ENCODE results near the gene ZNF692. TPM values are rescaled to one million over a fixed set of nuclear protein-coding genes. Genes with fewer than 3 reads are reported as not detected.

Gene ZNF692
- polyA plus RNA-seq, 6 donors from 2014 or later, result 3.1 to 16.1 (median 8.4) TPM

GRCh38 chr1:248862998-248863881, 4.4 kb upstream of the ZNF692 start:
- H3K27ac Mint-ChIP-seq, result peak overlapping the region; percentile 21 to 88 (median 76)

GRCh38 chr1:248862695-248862997, 3.8 kb upstream of the ZNF692 start:
- Mint-ChIP-seq H3K27ac (peak overlapping the region; percentile 21 to 88 (median 76)), H3K27me3 (no peaks in the 10 kb centered on the region), H3K36me3 (no peaks in the 10 kb centered on the region), H3K4me1 (peaks cover 38 to 50% (median 42%) of the 10 kb centered on the region in 3 donors), H3K9me3 (no peaks in the 10 kb centered on the region), H3K4me3 (peak overlapping the region; percentile 78 to 96 (median 90))
- ATAC-seq (ENCODE audit: low read depth in 2 of 2), result no peak
- no peak for DNase-seq

More at GRCh38 chr1:248862998-248863881, 4.4 kb upstream of the ZNF692 start:
- Mint-ChIP-seq H3K36me3 (no peaks in the 10 kb centered on the region), H3K27me3 (no peaks in the 10 kb centered on the region), H3K4me1 (peaks cover 36 to 45% (median 39%) of the 10 kb centered on the region in 3 donors), H3K4me3 (peak overlapping the region; percentile 78 to 96 (median 90)), H3K9me3 (no peaks in the 10 kb centered on the region)
- DNase-seq, result peak; percentile 73
- ATAC-seq (ENCODE audit: low read depth in 2 of 2), result peak; percentile 31 to 33

- Mint-ChIP-seq H3K4me3 (peak overlapping the region in 4 of 8 donors; percentile 15 to 87 (median 56)), H3K27ac (peak overlapping the region in 1 of 6 donors; percentile 91), H3K36me3 (no peaks in the 10 kb centered on the region), H3K9me3 (no peaks in the 10 kb centered on the region), H3K27me3 (no peaks in the 10 kb centered on the region), H3K4me1 (peaks cover 40 to 52% (median 52%) of the 10 kb centered on the region in 3 donors)
- no peak for ATAC-seq (ENCODE audit: low read depth in 2 of 2)
- no peak for DNase-seq
These were observed 2.7 kb upstream of the ZNF692 start for GRCh38 chr1:248861616-248862015.

GRCh38 chr1:248860007-248860406, 1.1 kb upstream of the ZNF692 start:
- Mint-ChIP-seq H3K4me1 (peaks cover 50 to 59% (median 57%) of the 10 kb centered on the region in 3 donors), H3K4me3 (peak overlapping the region; percentile 82 to 98 (median 94)), H3K36me3 (no peaks in the 10 kb centered on the region), H3K27ac (peak overlapping the region; percentile 90 to 99 (median 96)), H3K27me3 (no peaks in the 10 kb centered on the region), H3K9me3 (no peaks in the 10 kb centered on the region)
- DNase-seq, result no peak
- no peak for ATAC-seq (ENCODE audit: low read depth in 2 of 2)

- peaks cover 44 to 55% (median 47%) of the 10 kb centered on the region in 3 donors for H3K4me1 Mint-ChIP-seq
- no peaks in the 10 kb centered on the region for H3K9me3 Mint-ChIP-seq
- peak overlapping the region; percentile 87 to 99 (median 92) for H3K27ac Mint-ChIP-seq
- H3K27me3 Mint-ChIP-seq, result no peaks in the 10 kb centered on the region
- H3K36me3 Mint-ChIP-seq, result no peaks in the 10 kb centered on the region
- ATAC-seq (ENCODE audit: low read depth in 2 of 2) (peak; percentile 48 to 52), DNase-seq (no peak)
- peak overlapping the region; percentile 82 to 98 (median 94) for H3K4me3 Mint-ChIP-seq
These were observed 592 bp downstream of the ZNF692 start for GRCh38 chr1:248858096-248858890.

- Mint-ChIP-seq H3K36me3 (no peaks in the 10 kb centered on the region), H3K27ac (peak overlapping the region in 3 of 6 donors; percentile 67 to 94 (median 90)), H3K27me3 (no peaks in the 10 kb centered on the region), H3K4me1 (peaks cover 39 to 53% (median 43%) of the 10 kb centered on the region in 3 donors), H3K9me3 (no peaks in the 10 kb centered on the region), H3K4me3 (peak overlapping the region; percentile 82 to 98 (median 94))
- DNase-seq (no peak), ATAC-seq (ENCODE audit: low read depth in 2 of 2) (no peak)
These were observed 1.2 kb downstream of the ZNF692 start for GRCh38 chr1:248857749-248858095.

GRCh38 chr1:248857201-248857600, 1.7 kb downstream of the ZNF692 start:
- peak overlapping the region in 2 of 6 donors; percentile 86 to 94 for H3K27ac Mint-ChIP-seq

GRCh38 chr1:248856176-248856575, 2.7 kb downstream of the ZNF692 start:
- DNase-seq (no peak), ATAC-seq (ENCODE audit: low read depth in 2 of 2) (no peak)
- Mint-ChIP-seq H3K27ac (peak overlapping the region in 3 of 6 donors; percentile 26 to 68 (median 27)), H3K36me3 (no peaks in the 10 kb centered on the region), H3K9me3 (no peaks in the 10 kb centered on the region), H3K4me1 (peaks cover 34 to 45% (median 37%) of the 10 kb centered on the region in 3 donors), H3K27me3 (no peaks in the 10 kb centered on the region), H3K4me3 (peak overlapping the region in 3 of 8 donors; percentile 53 to 84 (median 56))

More at GRCh38 chr1:248857201-248857600, 1.7 kb downstream of the ZNF692 start:
- Mint-ChIP-seq H3K27me3 (no peaks in the 10 kb centered on the region), H3K9me3 (no peaks in the 10 kb centered on the region), H3K36me3 (no peaks in the 10 kb centered on the region), H3K4me1 (peaks cover 34 to 48% (median 38%) of the 10 kb centered on the region in 3 donors), H3K4me3 (peak overlapping the region in 7 of 8 donors; percentile 82 to 98 (median 93))
- no peak for DNase-seq
- no peak for ATAC-seq (ENCODE audit: low read depth in 2 of 2)

GRCh38 chr1:248855580-248855979, 3.3 kb downstream of the ZNF692 start:
- peak overlapping the region in 3 of 6 donors; percentile 24 to 27 (median 26) for H3K27ac Mint-ChIP-seq
- no peak for ATAC-seq (ENCODE audit: low read depth in 2 of 2)
- no peak for DNase-seq
- no peaks in the 10 kb centered on the region for H3K27me3 Mint-ChIP-seq
- peak overlapping the region in 4 of 8 donors; percentile 30 to 84 (median 48) for H3K4me3 Mint-ChIP-seq
- no peaks in the 10 kb centered on the region for H3K9me3 Mint-ChIP-seq
- H3K36me3 Mint-ChIP-seq, result no peaks in the 10 kb centered on the region
- H3K4me1 Mint-ChIP-seq, result peaks cover 34 to 45% (median 36%) of the 10 kb centered on the region in 3 donors

- Mint-ChIP-seq H3K36me3 (peaks cover 3 to 4% of the 10 kb centered on the region in 2 donors), H3K27me3 (no peaks in the 10 kb centered on the region), H3K9me3 (no peaks in the 10 kb centered on the region), H3K4me1 (peaks cover 20 to 31% (median 24%) of the 10 kb centered on the region in 3 donors), H3K27ac (peak overlapping the region in 1 of 6 donors; percentile 34), H3K4me3 (no peak overlapping the region)
- DNase-seq, result no peak
- no peak for ATAC-seq (ENCODE audit: low read depth in 2 of 2)
These were observed 5.1 kb downstream of the ZNF692 start for GRCh38 chr1:248853663-248854375.

- Mint-ChIP-seq H3K27ac (no peak overlapping the region), H3K27me3 (no peaks in the 10 kb centered on the region), H3K9me3 (no peaks in the 10 kb centered on the region), H3K4me1 (peaks cover 9 to 25% (median 17%) of the 10 kb centered on the region in 3 donors), H3K4me3 (no peak overlapping the region), H3K36me3 (peaks cover 6 to 8% of the 10 kb centered on the region in 2 donors)
- ATAC-seq (ENCODE audit: low read depth in 2 of 2) (peak; percentile 73 to 77), DNase-seq (peak; percentile 28)
These were observed 6.1 kb downstream of the ZNF692 start for GRCh38 chr1:248852481-248853405.

GRCh38 chr1:248851390-248851789, 7.5 kb downstream of the ZNF692 start:
- ATAC-seq (ENCODE audit: low read depth in 2 of 2), result no peak
- Mint-ChIP-seq H3K9me3 (no peaks in the 10 kb centered on the region), H3K36me3 (peaks cover 6 to 8% of the 10 kb centered on the region in 2 donors), H3K27me3 (no peaks in the 10 kb centered on the region), H3K27ac (peak overlapping the region in 2 of 6 donors; percentile 13 to 37), H3K4me3 (no peak overlapping the region), H3K4me1 (peaks cover 4 to 21% (median 4%) of the 10 kb centered on the region in 3 donors)
- no peak for DNase-seq

Data from naive B cell (primary cell).